ENCODE results near the gene ATP8A2.

- no peak for TF ChIP-seq POLR2A (conservative IDR thresholded peaks at IDR 0.05)
- no peak for TF ChIP-seq MAFG (tag; conservative IDR thresholded peaks at IDR 0.05)
- no peak for TF ChIP-seq MTF1 (CRISPR knock-in tag; IDR thresholded peaks at IDR 0.05; ENCODE audit: borderline replicate concordance)
- TF ChIP-seq GTF2A2 (tag; IDR thresholded peaks at IDR 0.05) = no peak
- TF ChIP-seq RFX1 (IDR thresholded peaks at IDR 0.05) = no peak
These were observed 302.6 kb downstream of the ATP8A2 start for GRCh38 chr13:25674371-25674770.

Measured in K562 (cell line).